ENCODE results near the gene CERS4.
"Not testable (repeated sequence)": the region's sequence is repeated elsewhere in the genome, so short reads cannot be mapped to it uniquely, and the experiment has no call there.

CERS4 gene

DNA sequence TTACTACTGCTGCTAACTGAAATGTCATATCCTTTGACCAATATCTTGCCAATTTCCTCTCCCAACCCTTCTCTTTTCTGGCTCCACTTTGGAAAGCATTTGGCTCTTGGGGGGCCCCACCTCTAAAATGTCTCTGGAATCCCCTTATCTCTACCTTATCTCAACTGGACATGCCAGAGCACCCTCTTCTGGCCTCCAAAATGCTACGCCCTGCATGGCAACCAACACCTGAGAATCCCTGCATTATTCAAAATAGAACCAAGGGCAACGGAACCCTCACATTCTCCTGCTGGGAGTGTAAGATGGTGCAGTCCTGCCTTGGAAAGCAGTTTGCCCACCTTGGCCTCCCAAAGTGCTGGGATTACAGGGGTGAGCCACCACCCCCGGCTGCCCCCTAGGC lies 35.3 kb downstream of the CERS4 start:
- no peak for DNase-seq

- no peak for DNase-seq
Measured at GRCh38 chr19:8245869-8246835, 37.0 kb downstream of the CERS4 start.

- DNase-seq = not testable (repeated sequence)
Measured at GRCh38 chr19:8247129-8247890, 38.1 kb downstream of the CERS4 start.

DNA sequence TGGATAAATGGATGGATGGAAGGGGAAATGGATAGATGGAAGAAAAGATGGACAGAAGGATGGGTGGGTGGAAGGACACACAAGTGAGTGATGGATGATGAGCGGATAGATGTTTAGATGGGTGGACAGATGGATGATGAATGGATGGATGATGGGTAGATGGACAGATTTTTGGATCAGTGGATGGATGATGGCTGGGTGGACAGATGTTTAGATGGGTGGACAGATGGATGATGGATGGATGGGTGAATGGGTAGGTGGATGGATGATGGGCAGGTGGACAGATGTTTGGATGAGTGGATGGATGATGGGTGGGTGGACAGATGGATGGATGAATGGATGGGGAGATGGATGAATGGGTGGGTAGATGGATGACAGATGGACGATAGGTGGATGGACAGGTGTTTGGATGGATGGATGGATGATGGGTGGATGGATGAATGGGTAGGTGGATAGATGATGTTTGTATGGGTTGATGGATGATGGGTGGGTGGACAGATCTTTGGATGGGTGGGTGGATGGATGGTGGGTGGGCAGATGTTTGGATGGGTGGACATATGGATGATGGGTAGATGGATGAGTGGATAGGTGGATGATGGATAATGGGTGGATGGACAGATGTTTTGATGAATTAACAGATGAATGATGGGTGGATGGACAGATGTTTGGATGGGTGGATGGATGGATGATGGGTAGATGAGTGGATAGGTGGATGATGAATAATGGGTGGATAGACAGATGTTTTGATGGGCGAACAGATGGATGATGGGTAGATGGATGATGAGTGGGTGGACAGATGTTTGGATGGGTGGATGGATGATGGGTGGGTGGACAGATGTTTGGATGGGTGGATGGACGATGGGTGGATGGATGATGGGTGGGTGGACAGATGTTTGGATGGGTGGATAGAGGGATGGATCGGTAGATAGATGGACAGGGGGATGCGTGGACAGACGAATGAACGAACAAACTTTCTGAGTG lies 39.5 kb downstream of the CERS4 start:
- no peak for DNase-seq

- DNase-seq = no peak
Measured at GRCh38 chr19:8250596-8250995, 41.4 kb downstream of the CERS4 start.

- DNase-seq = no peak
Measured at GRCh38 chr19:8251025-8251472, 41.9 kb downstream of the CERS4 start.

- peak; percentile 77 for DNase-seq
Measured at GRCh38 chr19:8252922-8253589, 43.9 kb downstream of the CERS4 start.

GRCh38 chr19:8253678-8254077 lies 44.5 kb downstream of the CERS4 start:
- DNase-seq = no peak

- DNase-seq = no peak
Measured at GRCh38 chr19:8254286-8255001, 45.3 kb downstream of the CERS4 start.

- DNase-seq = no peak
Measured at GRCh38 chr19:8255426-8256125, 46.4 kb downstream of the CERS4 start.

- DNase-seq = no peak
Measured at GRCh38 chr19:8256276-8257051, 47.3 kb downstream of the CERS4 start.

DNA sequence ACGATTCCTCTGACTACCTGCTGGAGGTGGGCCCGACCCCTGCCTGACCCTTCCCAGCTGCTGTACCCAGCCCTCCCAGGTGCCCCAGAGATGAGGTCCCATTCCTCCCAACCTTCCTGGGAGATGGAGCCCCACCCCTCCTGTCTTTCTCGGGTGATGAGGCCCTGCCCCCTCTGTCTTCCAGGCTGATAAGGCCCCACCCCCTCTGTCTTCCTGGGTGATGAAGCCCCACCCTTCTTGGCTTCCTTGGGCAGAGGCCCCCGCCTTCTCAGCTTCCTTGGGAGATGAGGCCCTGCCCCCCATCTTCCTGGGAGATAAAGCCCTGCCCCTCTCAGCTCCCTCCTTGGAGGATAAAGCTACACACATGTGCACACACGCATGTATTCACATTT lies 47.9 kb downstream of the CERS4 start:
- DNase-seq = no peak

DNA sequence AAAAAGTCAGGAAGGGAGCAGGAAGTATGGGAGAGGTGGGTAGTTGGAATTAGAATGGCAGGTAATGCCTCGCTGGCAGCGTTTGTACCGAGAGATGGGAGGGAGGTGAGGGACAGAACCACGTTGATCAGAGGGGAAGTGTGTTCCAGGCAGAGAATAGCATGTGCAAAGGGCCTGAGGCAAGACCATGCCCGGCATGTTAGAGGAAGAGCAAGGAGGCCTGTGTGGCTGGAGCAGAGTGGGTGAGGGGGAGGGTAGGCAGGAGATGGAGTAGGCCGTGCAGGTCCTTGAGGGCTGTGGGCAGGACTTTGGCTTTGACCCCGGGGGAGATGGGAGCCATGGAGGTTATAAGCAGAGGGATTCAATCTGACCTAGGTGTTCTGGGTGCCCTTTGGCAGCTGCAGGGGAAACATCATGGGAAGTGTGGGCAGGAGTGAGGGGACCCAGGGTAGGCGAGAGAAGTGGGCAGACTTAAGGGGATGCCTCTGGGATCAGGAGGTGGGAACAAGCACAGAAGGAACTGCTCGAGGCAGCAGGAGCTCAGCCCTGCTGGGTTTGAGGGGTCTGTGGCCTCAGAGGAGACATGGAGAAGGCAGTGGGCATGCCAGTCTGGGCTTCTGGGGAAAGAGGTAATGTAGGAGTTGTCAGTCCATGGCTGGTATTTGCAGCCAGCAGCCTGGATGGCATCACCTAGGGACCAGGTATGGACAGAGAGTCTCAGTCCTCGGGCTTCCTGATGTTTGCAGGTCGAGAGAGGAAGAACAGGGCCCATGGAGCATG lies 50.2 kb downstream of the CERS4 start:
- DNase-seq = no peak

- no peak for DNase-seq
Measured at GRCh38 chr19:8259922-8260247, 50.7 kb downstream of the CERS4 start.

DNA sequence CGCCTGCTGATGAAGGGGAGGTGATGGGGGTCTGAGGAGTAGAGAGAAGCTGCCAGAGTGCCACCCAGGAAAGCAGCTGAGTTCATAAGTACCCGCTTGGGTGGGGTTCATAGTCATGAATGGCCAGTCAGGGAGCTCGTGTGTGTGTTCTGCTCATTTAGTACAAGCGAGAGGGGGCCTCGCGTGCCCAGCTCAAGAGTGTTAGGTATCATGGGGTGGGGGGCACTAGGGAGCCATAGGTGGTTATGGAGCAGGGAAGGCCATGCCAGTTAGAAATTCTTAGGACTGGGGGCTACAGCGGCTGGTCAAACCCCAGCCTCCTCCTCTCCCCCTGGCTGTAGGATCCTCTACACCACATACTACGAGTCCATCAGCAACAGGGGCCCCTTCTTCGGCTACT lies 52.2 kb downstream of the CERS4 start:
- no peak for DNase-seq

DNA sequence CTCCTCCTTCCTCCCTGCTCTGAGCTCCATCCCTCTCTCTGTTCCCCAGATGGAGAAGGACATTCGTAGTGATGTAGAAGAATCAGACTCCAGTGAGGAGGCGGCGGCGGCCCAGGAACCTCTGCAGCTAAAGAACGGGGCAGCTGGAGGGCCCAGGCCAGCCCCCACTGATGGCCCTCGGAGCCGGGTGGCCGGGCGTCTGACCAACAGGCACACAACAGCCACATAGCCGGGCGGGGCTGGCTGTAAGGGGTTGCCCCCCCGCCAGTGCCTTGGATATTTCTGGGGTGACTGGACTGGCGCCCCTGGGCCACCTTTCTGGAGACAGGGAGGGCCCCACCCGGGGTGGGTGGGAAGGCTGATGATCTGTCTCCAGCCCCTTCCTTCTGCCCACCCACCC lies 52.7 kb downstream of the CERS4 start:
- DNase-seq = no peak

DNA sequence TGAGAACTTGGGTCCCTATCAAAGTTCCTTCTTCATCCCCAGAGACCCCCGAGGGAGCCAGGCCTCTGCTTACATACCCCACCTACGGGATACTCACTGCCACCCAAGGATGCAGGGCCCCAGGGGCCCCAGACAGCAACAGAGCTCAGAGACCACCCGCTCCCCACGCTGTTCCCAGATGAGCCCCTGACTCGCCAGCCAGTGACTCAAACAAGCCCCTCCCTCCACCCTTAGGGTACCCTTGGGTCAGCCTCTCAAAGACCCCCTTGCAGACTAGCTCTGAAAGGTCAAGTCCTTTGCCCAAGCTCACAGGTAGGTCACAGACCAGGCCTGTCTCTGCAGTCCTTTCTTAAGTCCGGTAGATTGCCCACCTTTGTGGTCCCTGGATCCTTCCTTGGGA lies 53.3 kb downstream of the CERS4 start:
- DNase-seq = no peak

GRCh38 chr19:8264248-8264647 lies 55.1 kb downstream of the CERS4 start:
- DNase-seq = not testable (repeated sequence)

DNA sequence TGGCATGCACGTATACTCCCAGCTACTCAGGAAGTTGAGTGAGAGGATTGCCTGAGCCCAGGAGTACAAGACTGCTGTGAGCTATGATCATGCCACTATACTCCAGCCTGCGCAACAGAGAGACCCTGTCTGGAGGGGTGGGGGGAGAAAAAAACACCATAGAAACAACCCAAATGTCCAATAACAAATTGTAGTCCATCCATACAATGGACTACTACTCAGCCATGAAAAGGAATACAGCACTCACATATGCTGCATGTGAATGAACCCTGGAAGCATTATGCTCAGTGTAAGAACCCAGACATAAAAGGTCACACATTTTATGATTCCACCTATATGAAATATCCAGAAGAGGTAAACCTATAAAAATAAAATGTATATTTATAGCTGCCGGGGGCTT lies 56.7 kb downstream of the CERS4 start:
- DNase-seq = no peak

Measured in NCI-H2171 (cell line).